ENCODE data around the gene TMEM154. TPM values are rescaled to one million over a fixed set of nuclear protein-coding genes. Genes with fewer than 3 reads are reported as not detected.

Gene TMEM154
- total RNA-seq, 1 donor from 2014 or later, result 1.9 TPM

- intact Hi-C loops (cut with DNase I), result no loop called here
Observed at GRCh38 chr4:152579107-152579764, 100.6 kb downstream of the TMEM154 start.

GRCh38 chr4:152578670-152579069 is 101.1 kb downstream of the TMEM154 start:
- no peak for DNase-seq
- ATAC-seq (ENCODE audit: poor library complexity), result no peak

More at GRCh38 chr4:152579107-152579764, 100.6 kb downstream of the TMEM154 start:
- ATAC-seq (ENCODE audit: poor library complexity), result no peak
- DNase-seq, result no peak

DNA sequence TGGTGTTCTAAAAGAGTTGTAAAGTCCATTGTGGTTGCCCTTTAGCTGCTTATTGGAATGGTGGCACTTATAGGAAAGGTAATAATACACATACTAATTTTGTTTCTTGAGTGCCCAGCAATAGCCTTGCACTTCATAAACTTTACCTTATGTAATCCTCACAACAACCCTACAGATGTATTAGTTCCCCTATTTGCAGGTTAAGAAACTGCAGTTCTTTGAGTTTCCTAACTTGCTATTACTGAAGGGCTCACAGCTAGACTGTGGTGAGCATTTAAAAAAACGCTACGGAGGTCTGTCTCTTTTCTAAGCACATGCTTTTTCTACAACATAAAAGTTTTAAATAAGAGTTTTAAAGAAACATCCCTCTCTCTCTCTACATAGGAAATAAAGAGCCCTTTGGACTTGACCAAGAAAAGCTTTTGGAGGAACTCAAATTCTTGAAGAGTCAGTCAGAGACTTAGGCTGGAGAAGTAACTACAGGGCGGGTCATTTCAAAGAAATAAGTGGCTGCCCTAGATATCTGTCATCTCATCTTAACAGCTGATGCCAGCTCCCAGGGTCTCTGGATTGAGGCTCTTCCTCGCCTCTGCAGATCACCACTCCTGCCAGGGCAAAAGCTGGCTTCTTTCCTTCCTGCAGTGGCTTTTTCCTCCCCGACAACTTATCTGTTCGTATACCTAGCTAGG is 101.9 kb downstream of the TMEM154 start:
- intact Hi-C loops (cut with DNase I), result no loop called here
- DNase-seq (no peak), ATAC-seq (ENCODE audit: poor library complexity) (no peak)

More at GRCh38 chr4:152578670-152579069, 101.1 kb downstream of the TMEM154 start:
- intact Hi-C loops (cut with DNase I), result no loop called here

DNA sequence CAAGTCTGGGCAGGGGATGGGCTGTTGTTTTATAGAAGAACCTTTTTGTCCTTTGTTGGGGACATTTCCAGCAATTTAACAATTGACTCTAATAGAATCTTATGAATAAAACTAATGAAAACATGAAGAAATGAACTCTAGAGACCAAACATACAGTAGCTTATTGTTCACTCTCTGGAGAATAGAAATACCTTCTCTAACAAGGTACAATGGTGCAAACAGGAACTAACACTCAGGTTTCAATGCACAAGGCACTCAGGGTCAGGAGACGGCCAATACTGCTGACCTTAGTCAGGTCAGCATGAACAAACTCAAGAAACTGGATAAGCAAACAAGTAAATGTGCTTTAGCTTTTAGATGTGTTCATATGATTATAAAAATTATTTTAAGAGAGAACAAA is 104.3 kb downstream of the TMEM154 start:
- ATAC-seq (ENCODE audit: poor library complexity) (no peak), DNase-seq (no peak)
- intact Hi-C loops (cut with DNase I), result no loop called here

- ATAC-seq (ENCODE audit: poor library complexity), result no peak
- intact Hi-C loops (cut with DNase I), result no loop called here
- DNase-seq, result no peak
Observed at GRCh38 chr4:152573861-152574260, 105.9 kb downstream of the TMEM154 start.

GRCh38 chr4:152572417-152573086 is 107.2 kb downstream of the TMEM154 start:
- intact Hi-C loops (cut with DNase I), result no loop called here
- ATAC-seq (ENCODE audit: poor library complexity), result no peak

GRCh38 chr4:152571770-152572169 is 108.0 kb downstream of the TMEM154 start:
- intact Hi-C loops (cut with DNase I), result no loop called here
- no peak for ATAC-seq (ENCODE audit: poor library complexity)
- no peak for DNase-seq

More at GRCh38 chr4:152572417-152573086, 107.2 kb downstream of the TMEM154 start:
- DNase-seq, result no peak

- ATAC-seq (ENCODE audit: poor library complexity) (no peak), DNase-seq (no peak)
- intact Hi-C loops (cut with DNase I), result no loop called here
Observed at GRCh38 chr4:152571296-152571695, 108.5 kb downstream of the TMEM154 start.

Other genes starting within 250 kb of the TMEM154 start
- gene FBXW7, start 143.9 kb downstream of the TMEM154 start, total RNA-seq, result 49.6 TPM
- 0.13 TPM for gene TIGD4, start 99.7 kb upstream of the TMEM154 start, total RNA-seq
- gene ARFIP1, start 100.0 kb upstream of the TMEM154 start, total RNA-seq, result 10.9 TPM

All from Right ventricle myocardium superior (tissue), 1 donor.